Umbilical cord (tissue), 2 donors: ENCODE measurements around the gene CCDC124. TPM values are rescaled to one million over a fixed set of nuclear protein-coding genes. Genes with fewer than 3 reads are reported as not detected.
"Not testable (repeated sequence)": the region's sequence is repeated elsewhere in the genome, so short reads cannot be mapped to it uniquely, and the experiment has no call there.

ENCODE experiments used
- DNase-seq: peaks from one replicate; pipeline ENCODE4 v3.0.0-alpha.2; 2015; ENCODE audit warnings: low spot score
- total RNA-seq: library from RNA; depleted of rRNA; stranded (reverse); fragments of >200 nt; gene quantifications from one replicate; pipeline ENCODE4 v1.2.3, GENCODE V29; 2014; ENCODE audit warnings: low replicate concordance; ENCODE audit not compliant: insufficient read depth

Gene CCDC124
- 11.8 TPM for total RNA-seq

- DNase-seq: peak; percentile 94
Observed at GRCh38 chr19:17932485-17933338, at the start of gene CCDC124. CCDC124 (plus strand) TSS chr19:17933015; CDS start chr19:17936421, 3,406 bp downstream.

- DNase-seq: no peak
Observed at GRCh38 chr19:17883627-17884410, 49.0 kb upstream of the CCDC124 start.

- DNase-seq: no peak
Observed at GRCh38 chr19:17886515-17886914, 46.3 kb upstream of the CCDC124 start.

GRCh38 chr19:17887221-17887620 lies 45.6 kb upstream of the CCDC124 start:
- not testable (repeated sequence) for DNase-seq

- DNase-seq: no peak
Observed at GRCh38 chr19:17888260-17888659, 44.6 kb upstream of the CCDC124 start.

- DNase-seq: peak; percentile 58
Observed at GRCh38 chr19:17889609-17890214, 43.1 kb upstream of the CCDC124 start.

GRCh38 chr19:17893766-17894165 lies 39.0 kb upstream of the CCDC124 start:
- DNase-seq: no peak

- DNase-seq: peak; percentile 1
Observed at GRCh38 chr19:17902701-17903100, 30.1 kb upstream of the CCDC124 start.

- DNase-seq: no peak
Observed at GRCh38 chr19:17908244-17908643, 24.6 kb upstream of the CCDC124 start.

GRCh38 chr19:17909003-17909732 lies 23.6 kb upstream of the CCDC124 start:
- DNase-seq: no peak

GRCh38 chr19:17910791-17911360 lies 21.9 kb upstream of the CCDC124 start:
- no peak for DNase-seq

- DNase-seq: no peak
Observed at GRCh38 chr19:17915940-17916593, 16.7 kb upstream of the CCDC124 start.

- DNase-seq: not testable (repeated sequence)
Observed at GRCh38 chr19:17918151-17918550, 14.7 kb upstream of the CCDC124 start.

GRCh38 chr19:17919122-17919521 lies 13.7 kb upstream of the CCDC124 start:
- not testable (repeated sequence) for DNase-seq

- no peak for DNase-seq
Observed at GRCh38 chr19:17920527-17920926, 12.3 kb upstream of the CCDC124 start.

- DNase-seq: no peak
Observed at GRCh38 chr19:17922138-17922537, 10.7 kb upstream of the CCDC124 start.

- DNase-seq: no peak
Observed at GRCh38 chr19:17926044-17926443, 6.8 kb upstream of the CCDC124 start.

- no peak for DNase-seq
Observed at GRCh38 chr19:17929056-17929455, 3.8 kb upstream of the CCDC124 start.

GRCh38 chr19:17931532-17932191 lies 1.2 kb upstream of the CCDC124 start:
- DNase-seq: no peak
